Natural killer cell (primary cell): ENCODE data around the gene CDK5. TPM values are rescaled to one million over a fixed set of nuclear protein-coding genes. Genes with fewer than 3 reads are reported as not detected.

ENCODE experiments used
- ATAC-seq, 3 donors: fragments of 150-1000 bp in 2 of 3; fragments of 200-7000 bp in 1 of 3; cut with Tn5 transposase; 1 replicate in 1 of 3; 2 replicates in 2 of 3; pipeline ENCODE4 v1.10.0; 2021; ENCODE audit warnings: mild to moderate bottlenecking in 2 of 3, moderate library complexity in 2 of 3
- DNase-seq, 2 donors: peaks; one replicate each; pipeline versions ENCODE4 v3.0.0 to v3.0.0-alpha.2; 2013 to 2021; ENCODE audit warnings: mixed read lengths in 1 of 2
- H3K27ac ChIP-seq: one replicate; pipeline ENCODE4 v1.5.1; 2013; ENCODE audit warnings: mild to moderate bottlenecking, low read length
- H3K27me3 ChIP-seq: one replicate; pipeline ENCODE4 v1.6.1; 2013; ENCODE audit warnings: low read length; ENCODE audit not compliant: control insufficient read depth, insufficient read depth
- H3K36me3 ChIP-seq: one replicate; pipeline ENCODE4 v1.6.1; 2013; ENCODE audit warnings: low read length; ENCODE audit not compliant: control insufficient read depth, insufficient read depth
- H3K4me1 ChIP-seq: one replicate; pipeline ENCODE4 v1.6.1; 2013; ENCODE audit warnings: low read length; ENCODE audit not compliant: control insufficient read depth, insufficient read depth
- H3K4me3 ChIP-seq: one replicate; pipeline ENCODE4 v1.5.1; 2013; ENCODE audit warnings: low read length
- H3K9me3 ChIP-seq: one replicate; pipeline ENCODE4 v1.6.1; 2013; ENCODE audit warnings: low read length; ENCODE audit not compliant: control insufficient read depth, insufficient read depth
- H3K27ac Mint-ChIP-seq, 2 donors: one replicate each; pipeline ENCODE4 v1.8.0; 2022; ENCODE audit warnings: mild to moderate bottlenecking in 2 of 2, mixed read lengths in 2 of 2, moderate library complexity in 1 of 2
- H3K27me3 Mint-ChIP-seq, 2 donors: one replicate each; pipeline ENCODE4 v1.8.0; 2022; ENCODE audit warnings: low read depth in 2 of 2, mixed read lengths in 2 of 2
- H3K36me3 Mint-ChIP-seq: one replicate; pipeline ENCODE4 v1.8.0; 2022; ENCODE audit warnings: mixed read lengths
- H3K4me1 Mint-ChIP-seq, 2 donors: one replicate each; pipeline ENCODE4 v1.8.0; 2022; ENCODE audit warnings: mixed read lengths in 2 of 2
- H3K4me3 Mint-ChIP-seq: one replicate; pipeline ENCODE4 v1.8.0; 2022; ENCODE audit warnings: mild to moderate bottlenecking, moderate library complexity, mixed read lengths
- H3K9me3 Mint-ChIP-seq, 2 donors: one replicate each; pipeline ENCODE4 v1.8.0; 2022; ENCODE audit warnings: mixed read lengths in 2 of 2
- CTCF ChIP-seq: fragments of 200-600 bp; IDR thresholded peaks from one replicate; pipeline ENCODE4 v1.8.0; 2022; ENCODE audit warnings: antibody characterized with exemption
- WGBS: methylation state at CpG from one replicate; pipeline ENCODE4 v1.1.7; 2013; ENCODE audit warnings: missing lambda C conversion rate; ENCODE audit not compliant: insufficient coverage; 5-methylcytosine and 5-hydroxymethylcytosine counted together
- intact Hi-C: fragments of 100-400 bp; cut with micrococcal nuclease; formaldehyde crosslinking; loops from one replicate; pipeline ENCODE4 v1.14.2; 2022
- total RNA-seq, 4 donors: library from RNA; stranded (reverse); fragments of 120-200 nt in 1 of 4; gene quantifications; one replicate each; pipeline versions ENCODE4 v1.2.3 to v1.2.4, GENCODE V29; 2013 to 2022

Gene CDK5
- total RNA-seq, 3 donors from 2014 or later (not counting 1 experiment from before 2014, with no cell fraction given) = 6.2 to 8.0 (median 6.6) TPM

DNA sequence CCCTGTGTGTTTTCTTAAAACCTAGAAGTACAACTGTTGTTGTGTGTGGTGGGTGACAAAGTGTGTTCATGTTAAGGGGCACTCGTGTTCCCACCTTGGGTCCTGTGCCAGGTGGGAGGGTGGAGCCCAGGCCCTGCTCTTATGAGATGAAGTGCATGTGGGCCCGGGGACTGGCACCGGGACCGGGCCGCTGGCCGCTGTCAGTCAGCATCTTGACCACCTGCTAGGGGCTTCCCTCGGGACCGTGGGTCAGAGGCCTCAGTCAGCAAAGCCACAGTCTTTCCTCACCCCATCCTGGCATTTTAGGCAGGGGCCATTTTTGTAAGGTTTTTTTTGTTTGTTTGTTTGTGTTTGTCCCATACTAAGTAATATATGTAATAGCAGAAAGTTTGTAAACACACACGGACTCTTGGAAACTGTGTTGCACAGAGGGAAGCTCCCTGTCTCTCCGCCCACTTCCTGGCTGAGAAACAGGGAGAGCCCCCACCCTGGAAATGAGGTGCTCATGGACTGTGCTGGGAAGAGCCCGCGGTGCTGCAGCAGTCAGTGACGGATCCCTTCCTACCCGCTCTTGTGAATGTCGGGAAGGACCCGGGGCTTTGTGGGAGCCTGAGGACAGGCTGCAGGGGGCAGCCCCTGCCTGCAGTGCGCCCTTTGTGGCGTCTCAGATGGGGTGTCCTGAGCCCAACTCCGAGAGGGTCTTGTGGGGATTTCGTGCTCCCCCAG, 42.0 kb upstream of the CDK5 start:
- Histone ChIP-seq H3K27me3 (no peaks in the 10 kb centered on the region), H3K9me3 (no peaks in the 10 kb centered on the region), H3K27ac (no peak overlapping the region), H3K4me3 (no peak overlapping the region), H3K36me3 (no peaks in the 10 kb centered on the region), H3K4me1 (no peaks in the 10 kb centered on the region)
- Mint-ChIP-seq H3K36me3 (no peaks in the 10 kb centered on the region), H3K27ac (no peak overlapping the region), H3K27me3 (no peaks in the 10 kb centered on the region), H3K4me3 (no peak overlapping the region), H3K9me3 (no peaks in the 10 kb centered on the region), H3K4me1 (peaks cover 0 to 4% of the 10 kb centered on the region in 2 donors)
- DNase-seq (no peak), ATAC-seq (no peak)
- WGBS = 93% methylated on average over 20 of the region's 20 CpGs
- intact Hi-C loops = no loop called here
- no peak for TF ChIP-seq CTCF

DNA sequence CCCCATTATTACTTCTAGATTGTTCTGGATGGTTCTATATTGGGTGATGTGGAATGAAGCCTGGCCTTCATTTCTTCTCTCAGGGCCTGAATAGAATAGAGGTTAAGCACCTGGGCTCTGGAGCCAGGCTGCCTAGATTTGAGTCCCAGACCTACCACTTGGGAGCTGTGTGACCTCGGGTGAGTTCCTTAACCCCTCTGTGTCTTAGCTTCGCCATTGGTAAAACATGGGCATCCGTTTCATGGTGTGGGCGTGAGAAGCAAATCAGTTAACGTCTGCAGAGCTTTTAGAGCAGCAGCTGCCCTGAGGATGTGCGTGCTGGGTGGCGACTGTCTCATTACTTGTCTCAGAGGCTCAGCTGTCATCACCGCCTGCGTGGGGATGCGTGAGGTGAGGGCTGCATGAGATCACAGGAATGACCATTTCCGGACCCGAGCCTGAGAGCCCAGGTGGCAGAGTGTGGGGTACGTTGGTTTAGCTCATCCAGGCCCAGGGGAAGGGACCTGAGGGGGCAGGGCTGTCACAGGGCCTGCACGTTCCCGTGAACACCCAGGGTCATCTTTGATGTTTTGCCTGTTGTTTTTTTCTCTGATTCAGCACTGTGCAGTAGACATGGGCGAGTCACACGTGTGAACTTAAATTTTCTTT, 38.3 kb upstream of the CDK5 start:
- intact Hi-C loops = no loop called here
- peak in 1 of 2 donors; percentile 42 for DNase-seq
- no peak for ATAC-seq
- 88% methylated on average over 17 of the region's 17 CpGs for WGBS
- no peaks in the 10 kb centered on the region for H3K36me3 ChIP-seq
- no peaks in the 10 kb centered on the region for H3K27me3 Mint-ChIP-seq
- H3K27ac ChIP-seq = no peak overlapping the region
- no peak overlapping the region for H3K4me3 Mint-ChIP-seq
- H3K4me1 ChIP-seq = no peaks in the 10 kb centered on the region
- H3K4me1 Mint-ChIP-seq = no peaks in the 10 kb centered on the region
- no peak overlapping the region for H3K4me3 ChIP-seq
- H3K9me3 Mint-ChIP-seq = no peaks in the 10 kb centered on the region
- no peaks in the 10 kb centered on the region for H3K27me3 ChIP-seq
- H3K27ac Mint-ChIP-seq = no peak overlapping the region
- H3K36me3 Mint-ChIP-seq = no peaks in the 10 kb centered on the region
- H3K9me3 ChIP-seq = no peaks in the 10 kb centered on the region
- TF ChIP-seq CTCF = no peak

DNA sequence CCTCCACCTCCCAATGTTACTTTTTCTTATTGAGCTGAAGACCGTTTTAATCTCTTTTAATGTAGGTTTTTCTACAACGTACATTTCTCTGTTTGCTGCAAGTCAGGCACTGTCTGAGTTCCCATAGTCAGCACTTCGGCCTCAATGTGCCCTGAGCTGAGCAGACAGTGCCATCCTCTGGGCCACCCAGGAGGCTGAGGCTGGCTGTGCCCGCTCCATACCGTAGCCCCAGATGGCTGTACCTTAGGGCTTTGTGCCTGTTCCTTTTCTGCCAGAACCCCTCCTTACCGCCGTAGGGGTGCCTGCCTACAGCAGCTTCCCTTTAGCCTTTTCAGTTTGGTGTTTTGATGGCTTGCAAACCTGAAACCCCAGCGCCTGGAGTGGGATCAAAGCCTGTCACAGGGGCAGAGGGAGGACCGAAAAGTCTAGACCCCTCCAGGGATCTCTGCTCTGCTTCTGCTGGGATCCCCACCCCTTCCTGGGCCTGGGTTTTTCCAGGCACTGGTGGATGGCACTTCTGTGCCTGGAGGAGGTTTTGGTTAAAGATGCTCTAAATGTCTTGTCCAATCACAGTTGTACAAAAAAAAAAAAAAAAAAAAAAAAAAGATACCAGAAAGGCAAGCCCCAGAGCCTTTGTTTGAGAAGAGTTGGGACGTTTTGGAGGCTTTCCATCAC, 37.6 kb upstream of the CDK5 start:
- peaks cover 1% of the 10 kb centered on the region for H3K4me1 ChIP-seq
- intact Hi-C loops = no loop called here
- no peaks in the 10 kb centered on the region for H3K36me3 Mint-ChIP-seq
- H3K27me3 ChIP-seq = no peaks in the 10 kb centered on the region
- WGBS = 86% methylated on average over 9 of the region's 10 CpGs
- H3K36me3 ChIP-seq = no peaks in the 10 kb centered on the region
- DNase-seq = peak in 1 of 2 donors; percentile 29
- no peak overlapping the region for H3K4me3 ChIP-seq
- H3K4me1 Mint-ChIP-seq = no peaks in the 10 kb centered on the region
- no peaks in the 10 kb centered on the region for H3K27me3 Mint-ChIP-seq
- H3K9me3 Mint-ChIP-seq = no peaks in the 10 kb centered on the region
- H3K9me3 ChIP-seq = no peaks in the 10 kb centered on the region
- ATAC-seq = no peak
- H3K4me3 Mint-ChIP-seq = no peak overlapping the region
- H3K27ac Mint-ChIP-seq = no peak overlapping the region
- no peak overlapping the region for H3K27ac ChIP-seq
- TF ChIP-seq CTCF = no peak
